ENCODE measurements around the gene MAML2. TPM values are rescaled to one million over a fixed set of nuclear protein-coding genes. Genes with fewer than 3 reads are reported as not detected.
A peak's percentile ranks its signal among the peaks of the same experiment; 100 is the strongest.

MAML2 gene
- total and polyA plus RNA-seq, 2 of the 8 experiments (the other 6 are each of a cell fraction or from before 2014, with no cell fraction given), result 3.8 to 6.6 TPM

DNA sequence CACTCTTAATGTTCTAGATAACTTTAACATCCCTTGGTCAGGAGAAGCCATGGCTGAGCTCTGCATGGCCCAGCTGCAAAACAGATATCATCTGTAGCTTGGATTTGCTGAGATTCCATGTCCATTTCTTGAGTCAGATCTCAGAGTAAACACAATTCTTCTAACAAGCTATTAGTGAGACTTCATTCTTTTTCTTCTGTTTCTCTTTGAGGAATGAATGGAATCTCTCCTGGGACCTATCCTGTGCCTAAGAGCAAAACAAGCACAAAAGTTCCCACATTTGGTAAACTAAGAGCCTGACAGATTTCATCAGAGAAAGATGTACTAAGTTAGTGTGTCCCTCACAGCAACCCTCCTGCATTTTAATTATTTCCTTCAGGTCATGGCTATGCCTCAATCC lies 142.8 kb downstream of the MAML2 start:
- no peaks in the 10 kb centered on the region for H4K20me1 ChIP-seq (replicated peaks in 1 of 2; ENCODE audit: control insufficient read depth in 1 of 2, insufficient read depth in 2 of 2, low read length in 2 of 2)
- H3K9ac ChIP-seq (replicated peaks in 1 of 4; ENCODE audit: extremely low read depth in 1 of 4, low read depth in 3 of 4, low read length in 3 of 4), result no peak overlapping the region
- no peak overlapping the region for H3K14ac ChIP-seq (ENCODE audit: insufficient read length)
- no peaks in the 10 kb centered on the region for H3K79me2 ChIP-seq (ENCODE audit: control insufficient read depth in 1 of 2, insufficient read depth in 2 of 2, low read length in 2 of 2)
- no peaks in the 10 kb centered on the region for H3K9me3 ChIP-seq (ENCODE audit: insufficient read depth in 2 of 2, low read depth in 1 of 2, low read length in 1 of 2)
- H3K23me2 ChIP-seq (ENCODE audit: low read depth, low read length), result no peaks in the 10 kb centered on the region
- no peak overlapping the region for H3K56ac ChIP-seq (replicated peaks; ENCODE audit: insufficient read length, low read depth, low read length)
- no peak overlapping the region for H2AK5ac ChIP-seq (ENCODE audit: low read depth, low read length)
- no peak overlapping the region for H3K4ac ChIP-seq (replicated peaks; ENCODE audit: insufficient read length, low read depth, low read length)
- no peak for FAIRE-seq
- ChIA-PET POLR2A (ENCODE audit: partially characterized antibody) (interaction anchor here (1.0 kb wide), 1 partner anchor 42 kb away, joined by 3 read pairs; no protein-coding TSS in a partner anchor), CTCF (ENCODE audit: partially characterized antibody) (interaction anchor here (0.7 to 1.5 kb wide), 4 partner anchors 15 to 365 kb away, joined by 3 to 6 read pairs (median 4); partner anchors contain the start of gene MAML2)
- H3K27ac ChIP-seq (ENCODE audit: low read depth, low read length), result no peak overlapping the region
- H2BK12ac ChIP-seq (ENCODE audit: low read depth, low read length), result peak overlapping the region; percentile 45; the same call in 1 of the 2 replicates
- H4K5ac ChIP-seq (ENCODE audit: insufficient read length, low read depth, low read length), result no peak overlapping the region
- no peak overlapping the region for H2BK20ac ChIP-seq (ENCODE audit: low read length)
- no peak overlapping the region for H2BK120ac ChIP-seq (replicated peaks; ENCODE audit: low read depth, low read length)
- no peak for DNase-seq (ENCODE audit: low read depth in 1 of 2, low spot score in 2 of 2)
- H4K8ac ChIP-seq (ENCODE audit: extremely low read depth, insufficient read depth, low read length), result no peak overlapping the region
- no peak overlapping the region for H3K4me2 ChIP-seq (ENCODE audit: insufficient read depth in 1 of 2, low read depth in 2 of 2, low read length in 2 of 2)
- H3K36me3 ChIP-seq (ENCODE audit: control insufficient read depth in 2 of 4, insufficient read depth in 4 of 4, low read length in 3 of 4), result no peaks in the 10 kb centered on the region
- no peak overlapping the region for H3K4me3 ChIP-seq (ENCODE audit: extremely low read depth in 1 of 4, insufficient read depth in 2 of 4, low read depth in 3 of 4, low read length in 4 of 4)
- H2BK15ac ChIP-seq (ENCODE audit: low read length), result no peak overlapping the region
- H4K91ac ChIP-seq (replicated peaks; ENCODE audit: insufficient read length, low read length), result no peak overlapping the region
- no peak overlapping the region for H3K23ac ChIP-seq (ENCODE audit: insufficient read length)
- H3K79me1 ChIP-seq (ENCODE audit: low read depth, low read length), result no peaks in the 10 kb centered on the region
- H3K27me3 ChIP-seq (replicated peaks in 1 of 4; ENCODE audit: control insufficient read depth in 3 of 4, extremely low read depth in 1 of 4, insufficient read depth in 3 of 4, low read length in 3 of 4), result no peaks in the 10 kb centered on the region
- H3K4me1 ChIP-seq (replicated peaks in 1 of 4; ENCODE audit: control insufficient read depth in 3 of 4, insufficient read depth in 4 of 4, low read length in 3 of 4), result peaks cover 0 to 8% (median 1%) of the 10 kb centered on the region in 4 experiments; a peak in 3 of 7 replicates
- H2AFZ ChIP-seq (ENCODE audit: low read length), result no peak overlapping the region
- H2BK5ac ChIP-seq (ENCODE audit: low read depth, low read length), result no peak overlapping the region; the same call in 1 of the 2 replicates
- H3K18ac ChIP-seq (ENCODE audit: extremely low read depth, low read length), result no peak overlapping the region
- no peak for TF ChIP-seq KDM5A (IDR thresholded peaks at IDR 0.05; ENCODE audit: low read length)
- TF ChIP-seq, protein P1, sequence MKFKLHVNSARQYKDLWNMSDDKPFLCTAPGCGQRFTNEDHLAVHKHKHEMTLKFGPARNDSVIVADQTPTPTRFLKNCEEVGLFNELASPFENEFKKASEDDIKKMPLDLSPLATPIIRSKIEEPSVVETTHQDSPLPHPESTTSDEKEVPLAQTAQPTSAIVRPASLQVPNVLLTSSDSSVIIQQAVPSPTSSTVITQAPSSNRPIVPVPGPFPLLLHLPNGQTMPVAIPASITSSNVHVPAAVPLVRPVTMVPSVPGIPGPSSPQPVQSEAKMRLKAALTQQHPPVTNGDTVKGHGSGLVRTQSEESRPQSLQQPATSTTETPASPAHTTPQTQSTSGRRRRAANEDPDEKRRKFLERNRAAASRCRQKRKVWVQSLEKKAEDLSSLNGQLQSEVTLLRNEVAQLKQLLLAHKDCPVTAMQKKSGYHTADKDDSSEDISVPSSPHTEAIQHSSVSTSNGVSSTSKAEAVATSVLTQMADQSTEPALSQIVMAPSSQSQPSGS (IDR thresholded peaks at IDR 0.05; ENCODE audit: low read length), result no peak
- no peak for TF ChIP-seq SIN3A (conservative IDR thresholded peaks at IDR 0.05 in 1 of 2, IDR thresholded peaks at IDR 0.05 in 1 of 2; ENCODE audit: low read depth in 1 of 2, low read length in 2 of 2)
- no peak for TF ChIP-seq EP300 (IDR thresholded peaks at IDR 0.05; ENCODE audit: borderline replicate concordance in 1 of 2, low read depth in 2 of 2, low read length in 2 of 2)
- TF ChIP-seq BCL11A (IDR thresholded peaks at IDR 0.05; ENCODE audit: low read depth in 2 of 2, low read length in 2 of 2), result no peak
- TF ChIP-seq YY1 (IDR thresholded peaks at IDR 0.05; ENCODE audit: low read depth, low read length), result no peak
- no peak for TF ChIP-seq ASH2L (IDR thresholded peaks at IDR 0.05; ENCODE audit: low read length)
- TF ChIP-seq MAFK (IDR thresholded peaks at IDR 0.05; ENCODE audit: low read depth, low read length), result no peak
